Transverse colon (tissue), 4 donors: Measurements from ENCODE around the gene PXDC1. TPM values are rescaled to one million over a fixed set of nuclear protein-coding genes. Genes with fewer than 3 reads are reported as not detected.

Experiments used
- DNase-seq: peaks from one replicate; pipeline ENCODE4 v3.0.0-alpha.2; 2019
- H3K27ac ChIP-seq, 4 donors: fragments of 200-600 bp; sonication (generic); 2 replicates each; pipeline ENCODE4 v1.5.1; 2016 to 2018; ENCODE audit warnings: inconsistent platforms in 4 of 4
- H3K27me3 ChIP-seq: fragments of 200-600 bp; sonication (generic); 2 replicates; pipeline ENCODE4 v1.5.1; 2017; ENCODE audit warnings: inconsistent platforms
- H3K36me3 ChIP-seq, 4 donors: fragments of 200-600 bp; sonication (generic); 2 replicates each; pipeline ENCODE4 v1.5.1; 2017 to 2019; ENCODE audit warnings: inconsistent platforms in 4 of 4
- H3K4me1 ChIP-seq, 4 donors: fragments of 200-600 bp; sonication (generic); 2 replicates each; pipeline ENCODE4 v1.5.1; 2017 to 2020; ENCODE audit warnings: inconsistent platforms in 4 of 4
- H3K4me3 ChIP-seq, 4 donors: fragments of 200-600 bp; sonication (generic); 1 replicate in 1 of 4; 2 replicates in 3 of 4; pipeline versions ENCODE4 v1.5.1 to v1.6.1; 2017 to 2019; ENCODE audit warnings: inconsistent platforms in 4 of 4
- H3K9me3 ChIP-seq, 2 donors: fragments of 200-600 bp; sonication (generic); 2 replicates each; pipeline ENCODE4 v1.5.1; 2017 to 2019; ENCODE audit warnings: inconsistent platforms in 2 of 2
- EP300 ChIP-seq: sonication (generic); formaldehyde crosslinking; IDR thresholded peaks from one replicate; pipeline ENCODE4 v1.6.1; 2017; ENCODE audit warnings: antibody characterized with exemption, low read depth
- POLR2A ChIP-seq: fragments of 450-650 bp; IDR thresholded peaks from one replicate; pipeline ENCODE4 v1.6.1; 2016; ENCODE audit warnings: antibody characterized with exemption, mild to moderate bottlenecking, moderate library complexity
- POLR2AphosphoS5 ChIP-seq, 3 donors: sonication (generic); formaldehyde crosslinking; IDR thresholded peaks; one replicate each; pipeline ENCODE4 v1.6.1; 2016; ENCODE audit warnings: antibody characterized with exemption in 3 of 3
- WGBS, 2 donors: methylation state at CpG; one replicate each; pipeline ENCODE4 v1.1.5; 2018; ENCODE audit warnings: low coverage in 1 of 2; 5-methylcytosine and 5-hydroxymethylcytosine counted together
- in situ Hi-C, 4 donors: fragments of 200-750 bp; cut with MboI; loops; one replicate each; pipeline versions ENCODE4 v1.15.0 to v1.15.1; 2017; ENCODE audit warnings: low sequenced_read_pairs in 3 of 4, low pct_ligation_motif_present in 1 of 4, low pct_unique_long_range_greater_than_20kb in 1 of 4
- intact Hi-C: fragments of 100-400 bp; cut with DNase I; formaldehyde crosslinking; loops from one replicate; pipeline ENCODE4 v1.15.1; 2023; ENCODE audit warnings: low total_unique reads
- total RNA-seq, 4 donors: library from RNA; depleted of rRNA; stranded (reverse); fragments of >200 nt; gene quantifications; one replicate each; pipeline ENCODE4 v1.1.0, GENCODE V29; 2016
- TF ChIP-seq, protein P1 (sequence below), 5 experiments: fragments of 200-600 bp in 3 of 5; fragments of 450-650 bp in 2 of 5; sonication (generic) in 3 of 5; IDR thresholded peaks; 1 replicate in 2 of 5; 2 replicates in 3 of 5; pipeline ENCODE4 v1.5.1; 2016 to 2017; ENCODE audit warnings: antibody characterized with exemption in 5 of 5, inconsistent platforms in 3 of 5, mild to moderate bottlenecking in 2 of 5, moderate library complexity in 1 of 5

PXDC1 gene
- total RNA-seq, 4 donors from 2014 or later = 14.6 to 85.4 (median 44.3) TPM

DNA sequence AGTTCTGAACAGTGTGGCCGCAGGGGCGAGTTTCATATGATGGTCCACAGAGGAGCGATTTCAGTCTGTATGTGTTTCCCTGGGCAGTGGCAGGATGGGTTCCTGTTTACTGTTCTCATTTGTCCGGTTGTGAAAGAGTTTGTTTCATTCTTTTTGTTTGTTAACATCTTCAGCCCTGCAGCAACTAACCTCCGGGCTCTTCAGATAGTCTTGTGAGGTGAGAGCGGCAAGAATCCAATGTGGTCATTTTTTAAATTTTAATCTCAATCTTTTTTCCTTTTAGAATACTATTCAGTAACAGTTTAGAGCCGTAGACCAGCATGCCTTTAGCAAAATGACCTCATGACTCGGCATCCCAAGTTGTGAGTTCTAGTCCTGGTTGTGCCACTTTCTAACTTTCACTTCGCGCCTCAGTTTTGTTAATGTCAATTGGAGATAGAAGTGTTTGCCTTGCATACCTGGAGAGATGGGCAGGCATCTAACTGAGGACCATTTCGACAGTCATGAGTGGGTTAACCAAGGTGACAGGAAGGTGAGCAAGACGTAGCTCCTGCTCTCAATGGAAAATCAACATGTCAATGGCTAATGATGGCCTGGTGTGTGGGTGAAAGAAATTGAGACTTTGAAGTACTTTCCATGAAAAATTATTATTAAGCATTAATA lies 38.5 kb upstream of the PXDC1 start:
- 83 to 97% methylated on average over 8 to 12 of the region's 12 CpGs for WGBS, 2 donors
- Histone ChIP-seq H3K9me3 (no peaks in the 10 kb centered on the region), H3K4me3 (no peak overlapping the region), H3K4me1 (no peaks in the 10 kb centered on the region), H3K27ac (no peak overlapping the region), H3K27me3 (no peaks in the 10 kb centered on the region), H3K36me3 (no peaks in the 10 kb centered on the region)
- intact Hi-C loops = no loop called here
- TF ChIP-seq POLR2AphosphoS5 (IDR thresholded peaks at IDR 0.05) (no peak), POLR2A (no peak)
- TF ChIP-seq, protein P1, sequence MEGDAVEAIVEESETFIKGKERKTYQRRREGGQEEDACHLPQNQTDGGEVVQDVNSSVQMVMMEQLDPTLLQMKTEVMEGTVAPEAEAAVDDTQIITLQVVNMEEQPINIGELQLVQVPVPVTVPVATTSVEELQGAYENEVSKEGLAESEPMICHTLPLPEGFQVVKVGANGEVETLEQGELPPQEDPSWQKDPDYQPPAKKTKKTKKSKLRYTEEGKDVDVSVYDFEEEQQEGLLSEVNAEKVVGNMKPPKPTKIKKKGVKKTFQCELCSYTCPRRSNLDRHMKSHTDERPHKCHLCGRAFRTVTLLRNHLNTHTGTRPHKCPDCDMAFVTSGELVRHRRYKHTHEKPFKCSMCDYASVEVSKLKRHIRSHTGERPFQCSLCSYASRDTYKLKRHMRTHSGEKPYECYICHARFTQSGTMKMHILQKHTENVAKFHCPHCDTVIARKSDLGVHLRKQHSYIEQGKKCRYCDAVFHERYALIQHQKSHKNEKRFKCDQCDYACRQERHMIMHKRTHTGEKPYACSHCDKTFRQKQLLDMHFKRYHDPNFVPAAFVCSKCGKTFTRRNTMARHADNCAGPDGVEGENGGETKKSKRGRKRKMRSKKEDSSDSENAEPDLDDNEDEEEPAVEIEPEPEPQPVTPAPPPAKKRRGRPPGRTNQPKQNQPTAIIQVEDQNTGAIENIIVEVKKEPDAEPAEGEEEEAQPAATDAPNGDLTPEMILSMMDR (IDR thresholded peaks at IDR 0.05) = no peak
- in situ Hi-C loops = no loop called here
- no peak for DNase-seq

DNA sequence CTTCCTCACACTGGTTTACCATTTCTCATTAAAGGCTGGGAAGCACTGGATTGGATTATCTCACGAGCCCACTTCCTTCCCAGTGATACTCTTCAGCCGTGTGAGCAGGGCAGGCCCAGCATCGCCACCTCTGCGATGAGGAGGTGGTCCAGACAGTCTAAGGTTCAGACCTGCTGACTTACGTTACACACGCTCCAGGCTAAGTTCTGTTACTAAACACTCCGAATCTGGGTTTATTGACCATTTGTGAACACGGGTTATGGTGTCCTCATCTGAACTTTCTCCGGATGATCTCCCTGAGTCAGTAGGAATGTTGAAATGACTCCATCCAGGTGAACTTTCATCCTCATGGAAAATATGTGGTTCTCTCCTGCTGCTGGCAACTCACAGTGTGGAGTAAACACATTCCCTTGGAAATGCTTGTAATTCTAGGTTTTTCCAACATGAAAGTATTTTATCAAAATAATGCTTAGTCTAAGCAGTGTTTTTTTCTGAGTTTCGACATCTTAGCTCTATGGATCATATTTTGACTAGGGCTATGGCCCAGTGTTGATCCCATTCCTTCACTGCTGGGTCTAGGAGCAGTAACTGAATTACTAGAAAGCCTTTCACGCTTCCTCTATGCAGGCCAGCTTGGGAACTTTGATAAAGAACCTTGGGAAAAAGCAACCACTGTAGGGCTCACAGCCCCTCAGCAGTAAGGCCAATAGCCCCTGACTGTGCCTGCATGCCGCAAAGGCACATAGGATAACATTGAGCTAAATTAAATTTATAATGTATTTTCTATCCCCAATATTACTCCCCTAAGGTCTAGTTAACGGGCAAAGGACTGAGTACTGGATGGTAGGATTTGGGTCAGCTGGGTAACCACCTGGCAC lies 37.7 kb upstream of the PXDC1 start:
- Histone ChIP-seq H3K27ac (no peak overlapping the region), H3K4me3 (no peak overlapping the region), H3K27me3 (no peaks in the 10 kb centered on the region), H3K36me3 (no peaks in the 10 kb centered on the region), H3K9me3 (no peaks in the 10 kb centered on the region), H3K4me1 (no peaks in the 10 kb centered on the region)
- in situ Hi-C loops = no loop called here
- TF ChIP-seq POLR2A (no peak), POLR2AphosphoS5 (IDR thresholded peaks at IDR 0.05) (no peak), EP300 (no peak)
- TF ChIP-seq, protein P1 (IDR thresholded peaks at IDR 0.05) = no peak
- no peak for DNase-seq
- intact Hi-C loops = no loop called here
- 81 to 91% methylated on average over 2 to 13 of the region's 13 CpGs for WGBS, 2 donors

DNA sequence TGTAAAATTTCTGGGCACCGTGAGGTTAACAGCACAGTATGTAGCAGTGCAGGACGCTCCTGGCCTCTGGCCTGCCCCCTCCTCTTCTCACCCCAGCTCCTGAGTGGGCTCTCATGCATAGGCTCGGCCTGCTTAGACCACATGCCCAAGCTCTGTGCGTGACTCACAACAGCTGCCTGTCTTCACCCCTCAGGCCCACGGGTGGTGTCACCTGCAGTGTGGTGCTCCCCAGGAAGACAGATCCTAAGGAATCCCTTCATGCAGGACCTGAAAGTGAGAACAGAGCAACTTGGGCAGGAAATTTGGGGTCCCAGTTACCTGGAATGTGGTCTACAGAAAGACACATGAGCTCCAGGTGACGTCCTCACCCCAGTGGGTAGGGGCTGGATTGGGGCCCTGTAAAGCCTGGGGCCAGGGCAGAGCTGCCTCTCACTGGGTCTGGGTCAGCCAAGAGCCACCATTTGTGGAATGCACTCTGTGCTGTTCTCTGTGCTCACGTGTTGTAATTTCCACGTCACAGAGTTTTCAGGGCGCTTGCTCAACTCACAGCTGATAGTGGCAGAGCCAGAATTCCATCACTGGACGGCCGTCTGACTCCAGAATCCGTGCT lies 37.0 kb upstream of the PXDC1 start:
- no peak for TF ChIP-seq POLR2A
- TF ChIP-seq EP300 = no peak
- TF ChIP-seq POLR2AphosphoS5 (IDR thresholded peaks at IDR 0.05) = no peak
- TF ChIP-seq, protein P1 (IDR thresholded peaks at IDR 0.05) = no peak
- intact Hi-C loops = no loop called here
- Histone ChIP-seq H3K36me3 (no peaks in the 10 kb centered on the region), H3K4me3 (no peak overlapping the region), H3K4me1 (no peaks in the 10 kb centered on the region), H3K27me3 (no peaks in the 10 kb centered on the region), H3K9me3 (no peaks in the 10 kb centered on the region), H3K27ac (no peak overlapping the region)
- WGBS, 2 donors = 80 to 92% methylated on average over 2 to 11 of the region's 12 CpGs
- in situ Hi-C loops = no loop called here
- no peak for DNase-seq

DNA sequence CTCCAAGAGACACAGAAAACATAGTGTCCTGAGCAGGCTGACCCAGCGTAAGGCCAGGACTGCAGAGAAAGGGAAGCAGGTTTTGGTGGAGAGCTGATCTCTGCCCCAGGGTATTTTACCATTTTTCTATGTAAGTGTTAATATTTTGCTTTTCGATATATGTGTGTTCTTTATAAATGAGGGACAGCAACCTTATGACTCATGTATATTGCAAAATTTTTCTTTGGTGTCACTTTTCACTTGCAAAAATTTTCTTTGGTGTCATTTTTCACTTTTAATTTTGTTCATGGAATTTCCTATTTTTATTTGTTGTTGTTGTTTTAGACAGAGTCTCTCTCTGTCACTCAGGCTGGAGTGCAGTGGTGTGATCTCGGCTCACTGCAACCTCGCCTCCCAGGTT lies 34.6 kb upstream of the PXDC1 start:
- no peak overlapping the region for H3K4me3 ChIP-seq
- in situ Hi-C loops = no loop called here
- no peaks in the 10 kb centered on the region for H3K9me3 ChIP-seq
- WGBS, 2 donors = 72 to 75% methylated on average over 3 to 4 of the region's 4 CpGs
- DNase-seq = no peak
- TF ChIP-seq, protein P1 (IDR thresholded peaks at IDR 0.05) = no peak
- no peak for TF ChIP-seq POLR2AphosphoS5 (IDR thresholded peaks at IDR 0.05)
- TF ChIP-seq POLR2A = no peak
- no peak for TF ChIP-seq EP300
- no peaks in the 10 kb centered on the region for H3K36me3 ChIP-seq
- no peaks in the 10 kb centered on the region for H3K4me1 ChIP-seq
- intact Hi-C loops = no loop called here
- no peak overlapping the region for H3K27ac ChIP-seq
- no peaks in the 10 kb centered on the region for H3K27me3 ChIP-seq
